Stimulated activated memory B cell treated with anti-CD40 and anti-IgM and Interleukin-4, amounts not matched to agents 10 μg/mL and 1 μg/mL and 100 μg/mL, for 72 hours (primary cell): ENCODE measurements around the gene RUNX1.

Experiments used
- ATAC-seq: fragments of 150-1000 bp; cut with Tn5 transposase; 2 replicates; pipeline ENCODE4 v1.10.0; 2021
- H3K27ac Mint-ChIP-seq: one replicate; pipeline ENCODE4 v1.8.0; 2022; ENCODE audit warnings: mild to moderate bottlenecking, mixed read lengths
- H3K27me3 Mint-ChIP-seq: one replicate; pipeline ENCODE4 v1.8.0; 2022; ENCODE audit warnings: mixed read lengths
- H3K36me3 Mint-ChIP-seq: one replicate; pipeline ENCODE4 v1.8.0; 2022; ENCODE audit warnings: mixed read lengths
- H3K4me1 Mint-ChIP-seq: one replicate; pipeline ENCODE4 v1.8.0; 2022; ENCODE audit warnings: mixed read lengths
- H3K4me3 Mint-ChIP-seq: one replicate; pipeline ENCODE4 v1.8.0; 2022; ENCODE audit warnings: mild to moderate bottlenecking, moderate library complexity, mixed read lengths
- H3K9me3 Mint-ChIP-seq: one replicate; pipeline ENCODE4 v1.8.0; 2022; ENCODE audit warnings: mixed read lengths

RUNX1 gene

GRCh38 chr21:34834852-34835501, 214.1 kb downstream of the RUNX1 start:
- H3K36me3 Mint-ChIP-seq = peaks cover 64% of the 10 kb centered on the region
- no peak for ATAC-seq
- H3K4me3 Mint-ChIP-seq = no peak overlapping the region
- no peaks in the 10 kb centered on the region for H3K27me3 Mint-ChIP-seq
- H3K4me1 Mint-ChIP-seq = peaks cover 11% of the 10 kb centered on the region
- no peaks in the 10 kb centered on the region for H3K9me3 Mint-ChIP-seq
- H3K27ac Mint-ChIP-seq = no peak overlapping the region

GRCh38 chr21:34834290-34834689, 214.8 kb downstream of the RUNX1 start:
- no peaks in the 10 kb centered on the region for H3K9me3 Mint-ChIP-seq
- H3K27me3 Mint-ChIP-seq = no peaks in the 10 kb centered on the region
- peaks cover 64% of the 10 kb centered on the region for H3K36me3 Mint-ChIP-seq
- no peak for ATAC-seq
- no peak overlapping the region for H3K27ac Mint-ChIP-seq
- peaks cover 9% of the 10 kb centered on the region for H3K4me1 Mint-ChIP-seq
- H3K4me3 Mint-ChIP-seq = no peak overlapping the region

GRCh38 chr21:34833465-34833864, 215.6 kb downstream of the RUNX1 start:
- no peak for ATAC-seq
- Mint-ChIP-seq H3K27me3 (no peaks in the 10 kb centered on the region), H3K9me3 (no peaks in the 10 kb centered on the region), H3K4me1 (peaks cover 6% of the 10 kb centered on the region), H3K4me3 (no peak overlapping the region), H3K36me3 (peaks cover 66% of the 10 kb centered on the region), H3K27ac (no peak overlapping the region)

- Mint-ChIP-seq H3K27ac (no peak overlapping the region), H3K4me3 (no peak overlapping the region), H3K4me1 (peaks cover 7% of the 10 kb centered on the region), H3K27me3 (no peaks in the 10 kb centered on the region), H3K36me3 (peaks cover 72% of the 10 kb centered on the region), H3K9me3 (peaks cover 7% of the 10 kb centered on the region)
- ATAC-seq = no peak
These were observed 218.5 kb downstream of the RUNX1 start for GRCh38 chr21:34830386-34831170.

- no peak for ATAC-seq
- Mint-ChIP-seq H3K36me3 (peaks cover 85% of the 10 kb centered on the region), H3K27me3 (no peaks in the 10 kb centered on the region), H3K4me1 (peaks cover 7% of the 10 kb centered on the region), H3K9me3 (peaks cover 7% of the 10 kb centered on the region), H3K27ac (peak overlapping the region; percentile 28), H3K4me3 (no peak overlapping the region)
These were observed 221.5 kb downstream of the RUNX1 start for GRCh38 chr21:34827445-34828235.

- H3K4me3 Mint-ChIP-seq = no peak overlapping the region
- ATAC-seq = no peak
- H3K27me3 Mint-ChIP-seq = no peaks in the 10 kb centered on the region
- H3K4me1 Mint-ChIP-seq = peaks cover 7% of the 10 kb centered on the region
- peaks cover 7% of the 10 kb centered on the region for H3K9me3 Mint-ChIP-seq
- peak overlapping the region; percentile 28 for H3K27ac Mint-ChIP-seq
- H3K36me3 Mint-ChIP-seq = peaks cover 86% of the 10 kb centered on the region
These were observed 222.3 kb downstream of the RUNX1 start for GRCh38 chr21:34826836-34827235.

- peaks cover 7% of the 10 kb centered on the region for H3K4me1 Mint-ChIP-seq
- no peak overlapping the region for H3K27ac Mint-ChIP-seq
- peaks cover 88% of the 10 kb centered on the region for H3K36me3 Mint-ChIP-seq
- no peaks in the 10 kb centered on the region for H3K27me3 Mint-ChIP-seq
- no peak overlapping the region for H3K4me3 Mint-ChIP-seq
- H3K9me3 Mint-ChIP-seq = peaks cover 7% of the 10 kb centered on the region
- no peak for ATAC-seq
These were observed 223.1 kb downstream of the RUNX1 start for GRCh38 chr21:34825948-34826548.

- H3K36me3 Mint-ChIP-seq = peaks cover 90% of the 10 kb centered on the region
- H3K4me3 Mint-ChIP-seq = no peak overlapping the region
- H3K27ac Mint-ChIP-seq = no peak overlapping the region
- H3K27me3 Mint-ChIP-seq = no peaks in the 10 kb centered on the region
- peaks cover 7% of the 10 kb centered on the region for H3K4me1 Mint-ChIP-seq
- peaks cover 7% of the 10 kb centered on the region for H3K9me3 Mint-ChIP-seq
- no peak for ATAC-seq
These were observed 224.0 kb downstream of the RUNX1 start for GRCh38 chr21:34825101-34825500.

GRCh38 chr21:34824314-34824713, 224.8 kb downstream of the RUNX1 start:
- ATAC-seq = no peak
- Mint-ChIP-seq H3K4me1 (peaks cover 7% of the 10 kb centered on the region), H3K9me3 (peaks cover 7% of the 10 kb centered on the region), H3K27ac (peak overlapping the region; percentile 57), H3K4me3 (no peak overlapping the region), H3K27me3 (no peaks in the 10 kb centered on the region), H3K36me3 (peaks cover 89% of the 10 kb centered on the region)

GRCh38 chr21:34822942-34823341, 226.2 kb downstream of the RUNX1 start:
- H3K36me3 Mint-ChIP-seq = peaks cover 90% of the 10 kb centered on the region
- peaks cover 7% of the 10 kb centered on the region for H3K9me3 Mint-ChIP-seq
- no peak for ATAC-seq
- H3K27me3 Mint-ChIP-seq = no peaks in the 10 kb centered on the region
- H3K4me1 Mint-ChIP-seq = peaks cover 7% of the 10 kb centered on the region
- H3K27ac Mint-ChIP-seq = no peak overlapping the region
- H3K4me3 Mint-ChIP-seq = no peak overlapping the region

- H3K9me3 Mint-ChIP-seq = peaks cover 5% of the 10 kb centered on the region
- H3K27ac Mint-ChIP-seq = no peak overlapping the region
- H3K4me1 Mint-ChIP-seq = peaks cover 5% of the 10 kb centered on the region
- no peaks in the 10 kb centered on the region for H3K27me3 Mint-ChIP-seq
- ATAC-seq = no peak
- peaks cover 90% of the 10 kb centered on the region for H3K36me3 Mint-ChIP-seq
- H3K4me3 Mint-ChIP-seq = no peak overlapping the region
These were observed 226.9 kb downstream of the RUNX1 start for GRCh38 chr21:34822168-34822567.

GRCh38 chr21:34821717-34822116, 227.4 kb downstream of the RUNX1 start:
- Mint-ChIP-seq H3K4me3 (no peak overlapping the region), H3K27me3 (no peaks in the 10 kb centered on the region), H3K36me3 (peaks cover 87% of the 10 kb centered on the region), H3K27ac (no peak overlapping the region), H3K4me1 (peaks cover under 1% of the 10 kb centered on the region), H3K9me3 (peaks cover under 1% of the 10 kb centered on the region)
- ATAC-seq = no peak

GRCh38 chr21:34820051-34820450, 229.1 kb downstream of the RUNX1 start:
- no peaks in the 10 kb centered on the region for H3K27me3 Mint-ChIP-seq

GRCh38 chr21:34819357-34819999, 229.6 kb downstream of the RUNX1 start:
- H3K4me3 Mint-ChIP-seq = no peak overlapping the region
- no peaks in the 10 kb centered on the region for H3K4me1 Mint-ChIP-seq
- no peaks in the 10 kb centered on the region for H3K27me3 Mint-ChIP-seq
- ATAC-seq = no peak
- peaks cover 93% of the 10 kb centered on the region for H3K36me3 Mint-ChIP-seq
- no peaks in the 10 kb centered on the region for H3K9me3 Mint-ChIP-seq
- no peak overlapping the region for H3K27ac Mint-ChIP-seq

More at GRCh38 chr21:34820051-34820450, 229.1 kb downstream of the RUNX1 start:
- no peaks in the 10 kb centered on the region for H3K4me1 Mint-ChIP-seq
- no peaks in the 10 kb centered on the region for H3K9me3 Mint-ChIP-seq
- H3K4me3 Mint-ChIP-seq = no peak overlapping the region
- peaks cover 90% of the 10 kb centered on the region for H3K36me3 Mint-ChIP-seq
- ATAC-seq = no peak
- no peak overlapping the region for H3K27ac Mint-ChIP-seq
